ENCODE measurements around the gene SOX5. TPM values are rescaled to one million over a fixed set of nuclear protein-coding genes. Genes with fewer than 3 reads are reported as not detected.

SOX5 gene
- total RNA-seq, 2 experiments from 2014 or later: not detected

- Mint-ChIP-seq H3K27ac (no peak overlapping the region), H3K4me3 (no peak overlapping the region), H3K36me3 (ENCODE audit: low read depth) (no peaks in the 10 kb centered on the region), H3K4me1 (no peaks in the 10 kb centered on the region), H3K27me3 (no peaks in the 10 kb centered on the region), H3K9me3 (no peaks in the 10 kb centered on the region)
- CTCF ChIA-PET: no interaction called here
- DNase-seq: no peak
- POLR2A ChIA-PET: no interaction called here
Observed at GRCh38 chr12:23810329-23810902, 139.1 kb downstream of the SOX5 start.

GRCh38 chr12:23803540-23803939 is 145.9 kb downstream of the SOX5 start:
- no peaks in the 10 kb centered on the region for H3K9me3 Mint-ChIP-seq
- ChIA-PET POLR2A (no interaction called here), CTCF (no interaction called here)
- no peak for DNase-seq
- H3K27ac Mint-ChIP-seq: no peak overlapping the region
- H3K27me3 Mint-ChIP-seq: no peaks in the 10 kb centered on the region
- H3K4me3 Mint-ChIP-seq: no peak overlapping the region
- H3K36me3 Mint-ChIP-seq (ENCODE audit: low read depth): no peaks in the 10 kb centered on the region
- H3K4me1 Mint-ChIP-seq: no peaks in the 10 kb centered on the region

- Mint-ChIP-seq H3K27ac (no peak overlapping the region), H3K4me3 (no peak overlapping the region), H3K4me1 (no peaks in the 10 kb centered on the region), H3K27me3 (no peaks in the 10 kb centered on the region), H3K9me3 (no peaks in the 10 kb centered on the region), H3K36me3 (ENCODE audit: low read depth) (no peaks in the 10 kb centered on the region)
- ChIA-PET POLR2A (no interaction called here), CTCF (no interaction called here)
- no peak for DNase-seq
Observed at GRCh38 chr12:23795494-23795893, 154.0 kb downstream of the SOX5 start.

GRCh38 chr12:23781118-23781517 is 168.4 kb downstream of the SOX5 start:
- ChIA-PET POLR2A (no interaction called here), CTCF (no interaction called here)
- DNase-seq: no peak
- no peaks in the 10 kb centered on the region for H3K4me1 Mint-ChIP-seq
- H3K27ac Mint-ChIP-seq: no peak overlapping the region
- H3K9me3 Mint-ChIP-seq: no peaks in the 10 kb centered on the region
- no peaks in the 10 kb centered on the region for H3K36me3 Mint-ChIP-seq (ENCODE audit: low read depth)
- no peaks in the 10 kb centered on the region for H3K27me3 Mint-ChIP-seq
- H3K4me3 Mint-ChIP-seq: no peak overlapping the region

GRCh38 chr12:23775208-23775607 is 174.3 kb downstream of the SOX5 start:
- no peaks in the 10 kb centered on the region for H3K9me3 Mint-ChIP-seq
- POLR2A ChIA-PET: no interaction called here
- no peaks in the 10 kb centered on the region for H3K27me3 Mint-ChIP-seq
- no peak overlapping the region for H3K27ac Mint-ChIP-seq
- CTCF ChIA-PET: no interaction called here
- no peak overlapping the region for H3K4me3 Mint-ChIP-seq
- DNase-seq: no peak
- no peaks in the 10 kb centered on the region for H3K36me3 Mint-ChIP-seq (ENCODE audit: low read depth)
- H3K4me1 Mint-ChIP-seq: no peaks in the 10 kb centered on the region

- H3K9me3 Mint-ChIP-seq: no peaks in the 10 kb centered on the region
- no peak for DNase-seq
- CTCF ChIA-PET: no interaction called here
- no peaks in the 10 kb centered on the region for H3K4me1 Mint-ChIP-seq
- no peak overlapping the region for H3K4me3 Mint-ChIP-seq
- H3K36me3 Mint-ChIP-seq (ENCODE audit: low read depth): no peaks in the 10 kb centered on the region
- H3K27me3 Mint-ChIP-seq: no peaks in the 10 kb centered on the region
- H3K27ac Mint-ChIP-seq: no peak overlapping the region
- POLR2A ChIA-PET: no interaction called here
Observed at GRCh38 chr12:23771240-23771949, 178.1 kb downstream of the SOX5 start.

GRCh38 chr12:23770202-23770938 is 179.1 kb downstream of the SOX5 start:
- CTCF ChIA-PET: no interaction called here
- Mint-ChIP-seq H3K4me3 (no peak overlapping the region), H3K27me3 (no peaks in the 10 kb centered on the region), H3K36me3 (ENCODE audit: low read depth) (no peaks in the 10 kb centered on the region), H3K4me1 (no peaks in the 10 kb centered on the region), H3K9me3 (no peaks in the 10 kb centered on the region), H3K27ac (no peak overlapping the region)
- no peak for DNase-seq
- POLR2A ChIA-PET: no interaction called here

- no peak for DNase-seq
- no peak overlapping the region for H3K27ac Mint-ChIP-seq
- ChIA-PET CTCF (no interaction called here), POLR2A (no interaction called here)
- H3K4me1 Mint-ChIP-seq: no peaks in the 10 kb centered on the region
- no peaks in the 10 kb centered on the region for H3K27me3 Mint-ChIP-seq
- H3K36me3 Mint-ChIP-seq (ENCODE audit: low read depth): no peaks in the 10 kb centered on the region
- H3K4me3 Mint-ChIP-seq: no peak overlapping the region
- no peaks in the 10 kb centered on the region for H3K9me3 Mint-ChIP-seq
Observed at GRCh38 chr12:23767834-23768233, 181.6 kb downstream of the SOX5 start.

GRCh38 chr12:23763724-23764123 is 185.7 kb downstream of the SOX5 start:
- Mint-ChIP-seq H3K9me3 (no peaks in the 10 kb centered on the region), H3K4me1 (no peaks in the 10 kb centered on the region), H3K27me3 (no peaks in the 10 kb centered on the region), H3K36me3 (ENCODE audit: low read depth) (no peaks in the 10 kb centered on the region), H3K4me3 (no peak overlapping the region), H3K27ac (no peak overlapping the region)
- no peak for DNase-seq
- CTCF ChIA-PET: no interaction called here
- POLR2A ChIA-PET: no interaction called here

- ChIA-PET CTCF (no interaction called here), POLR2A (no interaction called here)
- no peak for DNase-seq
- H3K4me1 Mint-ChIP-seq: no peaks in the 10 kb centered on the region
- no peaks in the 10 kb centered on the region for H3K27me3 Mint-ChIP-seq
- no peaks in the 10 kb centered on the region for H3K9me3 Mint-ChIP-seq
- no peaks in the 10 kb centered on the region for H3K36me3 Mint-ChIP-seq (ENCODE audit: low read depth)
- no peak overlapping the region for H3K27ac Mint-ChIP-seq
- no peak overlapping the region for H3K4me3 Mint-ChIP-seq
Observed at GRCh38 chr12:23760495-23760894, 189.0 kb downstream of the SOX5 start.

GRCh38 chr12:23758608-23759007 is 190.9 kb downstream of the SOX5 start:
- no peaks in the 10 kb centered on the region for H3K9me3 Mint-ChIP-seq
- no peak overlapping the region for H3K4me3 Mint-ChIP-seq
- no peaks in the 10 kb centered on the region for H3K27me3 Mint-ChIP-seq
- no peak for DNase-seq
- no peaks in the 10 kb centered on the region for H3K36me3 Mint-ChIP-seq (ENCODE audit: low read depth)
- POLR2A ChIA-PET: no interaction called here
- H3K27ac Mint-ChIP-seq: no peak overlapping the region
- no peaks in the 10 kb centered on the region for H3K4me1 Mint-ChIP-seq
- CTCF ChIA-PET: no interaction called here

GRCh38 chr12:23757541-23757962 is 191.9 kb downstream of the SOX5 start:
- no peaks in the 10 kb centered on the region for H3K27me3 Mint-ChIP-seq
- ChIA-PET POLR2A (no interaction called here), CTCF (no interaction called here)

GRCh38 chr12:23756416-23756815 is 193.1 kb downstream of the SOX5 start:
- H3K36me3 Mint-ChIP-seq (ENCODE audit: low read depth): no peaks in the 10 kb centered on the region

More at GRCh38 chr12:23757541-23757962, 191.9 kb downstream of the SOX5 start:
- no peaks in the 10 kb centered on the region for H3K9me3 Mint-ChIP-seq
- no peak overlapping the region for H3K27ac Mint-ChIP-seq
- H3K36me3 Mint-ChIP-seq (ENCODE audit: low read depth): no peaks in the 10 kb centered on the region
- no peaks in the 10 kb centered on the region for H3K4me1 Mint-ChIP-seq
- no peak overlapping the region for H3K4me3 Mint-ChIP-seq
- DNase-seq: no peak

More at GRCh38 chr12:23756416-23756815, 193.1 kb downstream of the SOX5 start:
- ChIA-PET CTCF (no interaction called here), POLR2A (no interaction called here)
- H3K27ac Mint-ChIP-seq: no peak overlapping the region
- no peaks in the 10 kb centered on the region for H3K9me3 Mint-ChIP-seq
- no peak for DNase-seq
- H3K4me1 Mint-ChIP-seq: no peaks in the 10 kb centered on the region
- H3K27me3 Mint-ChIP-seq: no peaks in the 10 kb centered on the region
- H3K4me3 Mint-ChIP-seq: no peak overlapping the region

All from activated CD4-positive, alpha-beta T cell treated with anti-CD3 and anti-CD28 coated beads, Interleukin-2, amount 10 ng/mL, durations not matched to agents 7 days and 5 days (primary cell).